GM21737 (cell line): ENCODE measurements around the gene RFX2.
A peak's percentile ranks its signal among the peaks of the same experiment; 100 is the strongest.
"Not testable (repeated sequence)": the region's sequence is repeated elsewhere in the genome, so short reads cannot be mapped to it uniquely, and the experiment has no call there.

Experiments
- ATAC-seq: cut with Tn5 transposase; IDR thresholded peaks from one replicate; pipeline ENCODE4 v1.9.1; 2021; ENCODE audit warnings: mild to moderate bottlenecking, moderate library complexity; ENCODE audit not compliant: unreplicated experiment

The RFX2 gene

GRCh38 chr19:5993648-5994358 is 116.5 kb downstream of the RFX2 start:
- ATAC-seq: no peak

- no peak for ATAC-seq
Measured at GRCh38 chr19:5993201-5993600, 117.1 kb downstream of the RFX2 start.

DNA sequence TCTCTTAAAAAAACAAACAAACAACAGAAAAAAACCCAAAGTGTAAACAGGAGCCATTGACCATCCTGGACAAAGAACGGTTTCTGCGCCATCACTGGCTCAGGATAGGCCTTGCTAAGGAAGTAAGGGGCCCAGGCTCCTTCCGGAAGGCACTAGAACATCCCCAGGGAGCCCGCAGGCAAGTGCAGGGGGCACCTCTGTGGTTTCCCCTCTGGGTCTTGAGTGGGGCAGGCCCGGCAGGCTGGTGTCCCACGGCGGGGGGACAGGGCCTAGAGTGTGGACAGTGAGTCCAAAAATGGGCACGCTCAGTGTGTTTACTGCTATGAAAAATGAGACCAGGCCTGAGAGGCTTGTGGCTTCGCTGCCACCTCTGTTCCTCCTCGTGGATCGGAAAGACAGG is 117.5 kb downstream of the RFX2 start:
- ATAC-seq: no peak

GRCh38 chr19:5991244-5991838 is 119.0 kb downstream of the RFX2 start:
- no peak for ATAC-seq

DNA sequence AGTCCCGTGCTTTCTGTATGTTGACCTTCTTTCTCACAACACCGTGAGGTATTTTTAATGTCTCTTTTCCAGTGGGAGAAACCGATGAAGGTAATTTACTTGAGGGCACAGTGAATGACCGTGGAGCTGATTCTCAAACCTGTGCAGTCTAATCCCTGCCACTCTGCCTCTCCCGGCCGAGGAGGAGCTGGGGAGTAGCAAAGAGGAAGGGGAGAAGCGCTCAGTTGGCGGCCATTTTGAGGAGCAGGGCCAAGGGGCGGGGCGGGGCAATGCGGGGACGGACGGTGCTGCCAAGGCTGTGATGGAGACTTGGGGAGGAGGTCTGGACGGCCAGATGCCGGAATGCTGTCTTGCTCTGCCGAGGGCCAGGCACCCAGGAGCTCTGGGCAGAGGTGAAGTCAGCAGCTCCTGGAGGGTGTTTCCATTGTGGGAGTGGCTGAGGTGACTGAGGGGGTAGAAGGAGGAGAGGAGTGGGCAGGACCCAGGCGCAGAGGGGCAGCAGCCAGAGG is 120.0 kb downstream of the RFX2 start:
- no peak for ATAC-seq

DNA sequence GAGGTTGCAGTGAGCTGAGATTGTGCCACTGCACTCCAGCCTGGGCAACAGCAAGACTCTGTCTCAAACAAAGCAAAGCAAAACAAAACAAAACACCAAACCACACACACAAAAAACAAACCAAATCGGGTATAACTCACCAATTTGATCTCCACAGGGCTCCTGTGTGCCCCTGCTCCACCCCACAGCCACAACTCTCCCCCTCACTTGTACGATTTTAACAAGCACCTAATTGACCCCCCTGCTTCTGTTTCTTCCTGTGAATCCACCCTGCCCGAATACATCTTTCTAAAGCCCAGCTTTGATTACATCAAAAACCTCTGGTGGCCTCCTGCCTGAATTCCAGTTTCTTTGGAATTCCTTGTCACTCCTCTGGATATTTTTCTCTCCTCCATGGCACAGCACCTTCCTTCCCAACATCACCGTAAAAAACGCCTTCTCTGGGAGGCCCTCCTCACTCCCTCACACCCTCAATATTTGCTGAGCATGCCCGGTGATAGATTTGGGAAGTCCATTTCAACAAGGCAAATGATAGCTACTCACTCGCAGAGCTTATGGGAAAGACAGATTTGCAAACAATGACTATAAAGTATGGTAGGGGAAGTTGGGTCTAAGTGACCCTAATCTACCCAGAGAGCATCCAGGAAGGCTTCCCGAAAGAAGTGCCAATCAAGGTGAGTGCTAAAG is 120.8 kb downstream of the RFX2 start:
- no peak for ATAC-seq

DNA sequence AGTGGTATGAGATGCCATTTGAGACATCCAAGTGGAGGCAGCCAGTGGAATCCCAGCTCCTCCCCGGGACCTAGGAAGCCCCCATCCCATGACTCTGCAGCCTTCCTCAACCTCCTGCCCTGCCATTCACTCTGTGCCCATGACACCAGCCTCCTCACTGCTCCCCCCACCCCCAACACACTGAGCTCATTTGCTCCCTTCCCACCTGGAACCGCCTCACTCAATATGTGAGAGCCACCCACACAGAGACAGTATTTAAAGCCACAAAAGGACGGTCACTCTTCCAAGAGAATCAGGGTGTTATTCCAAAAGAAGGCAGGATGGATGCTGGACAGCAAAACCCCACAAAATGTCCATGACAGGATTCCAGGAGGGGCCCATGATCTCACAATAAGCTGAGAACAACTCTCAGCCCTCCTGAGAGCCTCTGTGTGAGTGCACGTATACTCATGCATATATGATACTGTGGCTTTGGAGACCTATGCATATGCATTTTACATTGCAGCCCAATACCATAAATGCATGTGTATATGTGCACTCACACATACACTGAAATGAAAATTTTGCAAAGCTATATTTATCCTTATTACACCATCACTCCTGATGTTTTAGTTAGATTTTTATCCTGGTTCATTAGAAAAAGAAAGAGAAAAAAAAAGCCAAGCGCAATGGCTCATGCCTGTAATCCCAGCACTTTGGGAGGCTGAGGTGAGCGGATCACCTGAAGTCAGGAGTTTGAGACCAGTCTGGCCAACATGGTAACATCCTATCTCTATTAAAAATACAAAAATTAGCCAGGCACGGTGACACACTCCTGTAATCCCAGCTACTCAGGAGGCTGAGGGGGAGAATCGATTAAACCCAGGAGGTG is 121.5 kb downstream of the RFX2 start:
- ATAC-seq: no peak

GRCh38 chr19:5987077-5987818 is 123.1 kb downstream of the RFX2 start:
- ATAC-seq: no peak

DNA sequence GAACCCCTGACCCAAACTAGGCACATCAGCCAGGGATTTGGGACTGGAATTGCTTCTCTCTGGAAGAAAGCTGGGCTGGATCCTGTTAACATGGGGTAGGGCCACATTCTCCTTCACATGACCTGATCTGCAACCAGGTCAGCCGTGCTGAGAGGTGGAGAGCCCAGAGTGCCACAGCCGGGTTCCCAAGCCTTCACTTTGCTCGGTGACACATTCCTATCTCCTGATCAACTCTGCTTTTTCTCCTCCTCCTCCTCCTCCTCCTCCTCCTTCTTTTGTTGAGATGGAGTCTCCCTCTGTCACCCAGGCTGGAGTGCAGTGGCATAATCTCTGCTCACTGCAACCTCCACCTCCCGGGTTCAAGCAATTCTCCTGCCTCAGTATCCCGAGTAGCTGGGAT is 124.5 kb downstream of the RFX2 start:
- ATAC-seq: not testable (repeated sequence)

DNA sequence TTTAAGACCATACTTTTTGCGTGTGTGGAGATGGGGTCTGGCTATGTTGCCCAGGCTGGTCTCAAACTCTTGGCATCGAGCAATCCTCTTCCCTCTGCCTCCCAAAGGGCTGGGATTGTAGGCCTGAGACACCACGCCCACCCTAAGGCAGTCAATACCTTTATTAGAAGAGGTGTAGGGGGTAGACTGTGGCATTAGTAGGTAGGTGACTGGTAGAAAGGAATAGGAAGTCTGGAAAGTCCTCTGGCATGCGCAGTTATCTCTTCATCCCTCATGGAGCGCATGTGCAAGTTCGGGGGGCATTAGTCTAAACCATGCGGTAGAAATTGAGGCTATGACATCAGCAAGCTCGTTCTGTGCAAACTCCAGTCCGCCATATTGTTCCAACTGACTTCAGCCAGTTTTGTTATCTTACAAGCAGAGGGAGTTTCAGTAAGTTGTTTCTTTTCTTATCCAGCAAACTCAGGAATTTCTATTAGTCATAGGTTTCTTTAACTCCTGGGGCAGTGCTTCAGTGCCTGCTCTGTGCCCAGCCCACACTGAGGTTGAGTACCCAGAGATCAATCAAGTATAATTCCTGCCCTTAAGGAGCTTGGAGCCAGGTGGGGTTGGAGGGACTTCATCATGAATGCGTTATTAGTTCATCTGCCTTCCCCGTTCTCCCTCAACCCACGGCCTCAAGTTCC is 125.1 kb downstream of the RFX2 start:
- no peak for ATAC-seq

DNA sequence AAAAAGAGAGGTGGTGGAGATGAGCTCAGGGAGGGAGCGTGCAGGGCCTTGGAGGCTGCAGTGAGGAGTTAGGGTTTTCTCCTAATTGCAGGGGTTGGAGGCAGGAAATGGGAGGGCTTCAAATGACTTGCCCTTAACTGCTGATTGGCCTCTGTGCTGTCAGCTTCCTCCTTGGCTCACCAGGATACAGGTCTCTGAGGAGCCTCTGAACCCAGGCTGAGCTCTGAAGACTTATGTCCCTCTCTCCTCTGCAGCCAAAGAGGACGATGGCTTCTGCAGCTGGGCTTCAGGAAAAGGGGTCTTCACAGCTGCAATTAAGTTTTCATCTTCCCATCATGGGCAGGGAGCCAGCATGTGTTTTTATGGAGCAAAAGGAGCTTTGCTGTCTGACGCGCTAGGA is 125.7 kb downstream of the RFX2 start:
- ATAC-seq: no peak

DNA sequence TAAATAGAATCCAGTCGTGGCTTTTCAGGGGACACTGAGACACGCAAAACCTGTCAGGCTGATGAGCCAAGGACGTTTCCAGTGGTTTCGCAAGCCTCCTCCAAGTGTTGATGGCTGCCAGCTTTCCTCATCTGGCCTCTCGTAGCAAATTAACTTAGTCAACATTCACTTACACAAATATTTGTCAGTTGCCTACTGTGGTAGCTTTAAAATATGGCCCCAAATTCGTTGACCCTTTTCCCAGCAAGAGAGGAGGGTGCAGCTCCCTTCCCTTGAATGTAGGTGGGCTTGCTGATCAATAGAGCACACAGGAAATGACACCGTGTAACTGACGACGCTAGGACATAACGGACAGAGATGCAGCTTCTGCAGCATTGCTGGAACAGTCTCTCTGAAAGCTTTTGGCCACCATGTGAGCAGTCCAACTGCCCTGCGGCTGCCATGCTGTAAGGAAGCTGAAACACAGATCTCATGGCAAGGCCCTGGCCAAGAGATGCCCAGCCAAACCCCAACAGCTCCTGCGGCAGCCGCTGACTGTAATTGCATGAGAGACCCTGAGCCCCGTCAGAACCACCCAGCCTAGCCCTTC is 126.8 kb downstream of the RFX2 start:
- ATAC-seq: no peak

- ATAC-seq: no peak
Measured at GRCh38 chr19:5978606-5979552, 131.4 kb downstream of the RFX2 start.

DNA sequence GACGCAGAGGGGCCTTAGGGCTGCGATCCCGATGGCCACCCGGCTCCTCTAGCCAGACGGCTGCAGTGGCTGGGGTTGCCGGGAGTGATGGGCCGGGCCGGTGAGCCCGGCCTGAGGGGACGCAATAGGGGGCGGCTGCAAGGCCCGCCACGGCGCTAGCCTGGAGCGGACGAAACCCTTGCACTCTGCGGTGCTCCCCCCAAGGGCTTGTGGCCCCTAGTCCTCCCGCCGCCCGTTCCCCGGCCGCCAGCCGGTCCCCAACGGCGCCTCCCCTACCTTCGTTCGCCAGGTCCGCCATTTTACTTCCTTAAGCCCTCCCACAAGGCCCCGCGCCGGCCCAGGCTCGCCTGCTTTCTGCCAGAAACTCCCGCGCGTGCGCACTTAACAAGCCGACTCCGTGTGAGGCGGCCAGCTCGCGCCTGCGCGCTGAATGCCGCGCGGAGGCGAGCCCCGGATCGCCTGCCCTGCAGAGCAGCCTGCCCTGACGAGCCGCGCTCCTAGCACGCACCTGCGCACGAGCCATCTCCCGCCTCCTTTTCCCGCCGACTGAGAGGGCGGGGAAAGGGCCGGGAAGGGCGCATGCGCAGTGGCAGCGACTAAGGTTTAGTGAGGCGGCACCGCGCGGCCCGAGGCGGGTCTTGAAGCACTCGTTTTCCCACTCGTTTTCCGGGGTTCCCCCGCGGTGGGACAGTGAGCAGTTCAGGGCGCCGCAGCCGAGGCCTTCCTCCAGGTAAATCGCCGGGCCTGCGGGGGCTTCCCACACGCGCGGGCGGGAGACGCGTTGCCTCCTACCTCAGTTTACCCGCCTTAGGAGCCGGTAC is 132.3 kb downstream of the RFX2 start, which contains the start of gene RANBP3:
RANBP3 (minus strand) TSS at position 356 of the 821 bp plus-strand sequence; CDS start at position 298, 58 bp downstream.
- ATAC-seq: peak; percentile 74

DNA sequence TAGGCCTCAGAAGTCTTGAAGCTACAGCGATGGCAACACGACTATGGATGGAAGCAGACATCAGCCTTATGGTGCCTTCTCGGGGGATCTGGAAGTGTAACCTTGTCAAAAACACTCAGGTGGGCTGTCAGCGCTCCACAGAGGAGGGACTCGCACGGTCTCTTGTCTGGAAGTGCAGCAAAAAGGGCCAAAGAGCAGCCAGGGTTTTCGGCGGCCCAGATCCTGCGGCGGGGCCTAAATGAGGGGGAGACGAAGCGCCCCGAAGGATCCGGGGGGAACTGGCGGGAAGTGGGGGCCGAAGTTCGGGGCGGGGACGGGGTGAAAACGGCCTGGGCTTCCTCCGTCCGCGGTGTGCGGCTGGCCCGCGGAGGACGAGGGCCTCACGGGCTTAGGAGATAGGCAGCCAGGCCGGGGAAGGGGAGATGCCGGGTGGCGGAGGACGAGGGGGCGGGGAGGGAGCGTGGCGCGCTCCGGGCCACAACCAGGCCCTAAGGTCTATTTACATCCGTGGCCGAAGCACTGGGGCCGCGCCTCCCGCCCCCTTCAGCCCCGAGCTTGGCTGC is 133.0 kb downstream of the RFX2 start:
- peak; percentile 8 for ATAC-seq

GRCh38 chr19:5976768-5977167 is 133.5 kb downstream of the RFX2 start:
- no peak for ATAC-seq

- ATAC-seq: no peak
Measured at GRCh38 chr19:5975388-5975728, 134.9 kb downstream of the RFX2 start.
